Osteoblast (primary cell): ENCODE results near the gene RSRC1. TPM values are rescaled to one million over a fixed set of nuclear protein-coding genes. Genes with fewer than 3 reads are reported as not detected.
"Not testable (repeated sequence)": the region's sequence is repeated elsewhere in the genome, so short reads cannot be mapped to it uniquely, and the experiment has no call there.

Source experiments
- DNase-seq: peaks from one replicate; pipeline ENCODE4 v3.0.0; 2011; ENCODE audit warnings: low spot score, mixed read lengths; ENCODE audit not compliant: insufficient read length; ENCODE audit errors: missing footprints
- H2AFZ ChIP-seq: 2 replicates; pipeline ENCODE4 v1.6.0; 2011; ENCODE audit warnings: mild to moderate bottlenecking, low read length
- H3K27ac ChIP-seq: 2 replicates; pipeline ENCODE4 v1.5.1; 2011; ENCODE audit warnings: mild to moderate bottlenecking, low read depth, low read length, moderate library complexity
- H3K27me3 ChIP-seq: 2 replicates; pipeline ENCODE4 v1.6.0; 2012; ENCODE audit warnings: mild to moderate bottlenecking, control low read depth, inconsistent platforms, low read length, moderate library complexity; ENCODE audit not compliant: insufficient read depth
- H3K36me3 ChIP-seq: 2 replicates; pipeline ENCODE4 v1.5.1; 2011; ENCODE audit warnings: mild to moderate bottlenecking, low read length, control low read depth, moderate library complexity; ENCODE audit not compliant: insufficient read depth
- H3K4me1 ChIP-seq: 2 replicates; pipeline ENCODE4 v1.5.1; 2011; ENCODE audit warnings: mild to moderate bottlenecking, low read length, control low read depth, moderate library complexity; ENCODE audit not compliant: insufficient read depth
- H3K4me2 ChIP-seq: 2 replicates; pipeline ENCODE4 v1.6.0; 2011; ENCODE audit warnings: mild to moderate bottlenecking, low read length; ENCODE audit not compliant: insufficient read depth
- H3K4me3 ChIP-seq: fragments of 200-600 bp; sonication (generic); 3 replicates; pipeline ENCODE4 v1.5.1; 2012; ENCODE audit warnings: mild to moderate bottlenecking, low read length, inconsistent platforms; ENCODE audit not compliant: insufficient read depth
- H3K79me2 ChIP-seq: 2 replicates; pipeline ENCODE4 v1.6.0; 2012; ENCODE audit warnings: mild to moderate bottlenecking, low read length, control low read depth, inconsistent platforms; ENCODE audit not compliant: insufficient read depth
- H3K9me3 ChIP-seq: 2 replicates; pipeline ENCODE4 v1.5.1; 2011; ENCODE audit warnings: low read depth, low read length, control low read depth
- H4K20me1 ChIP-seq: 2 replicates; pipeline ENCODE4 v1.6.0; 2012; ENCODE audit warnings: mild to moderate bottlenecking, low read length, control low read depth; ENCODE audit not compliant: insufficient read depth
- total RNA-seq: library from RNA; depleted of rRNA; stranded (reverse); fragments of >200 nt; gene quantifications from 2 replicates; pipeline ENCODE4 v1.2.3, GENCODE V29; 2012
- TF ChIP-seq, protein P1 (sequence below): IDR thresholded peaks from 2 replicates; pipeline ENCODE4 v1.5.1; 2011; ENCODE audit warnings: mild to moderate bottlenecking, low read depth, low read length, moderate library complexity; ENCODE audit errors: extremely low read depth

The RSRC1 gene
- total RNA-seq, 1 donor = 69.8 TPM

DNA sequence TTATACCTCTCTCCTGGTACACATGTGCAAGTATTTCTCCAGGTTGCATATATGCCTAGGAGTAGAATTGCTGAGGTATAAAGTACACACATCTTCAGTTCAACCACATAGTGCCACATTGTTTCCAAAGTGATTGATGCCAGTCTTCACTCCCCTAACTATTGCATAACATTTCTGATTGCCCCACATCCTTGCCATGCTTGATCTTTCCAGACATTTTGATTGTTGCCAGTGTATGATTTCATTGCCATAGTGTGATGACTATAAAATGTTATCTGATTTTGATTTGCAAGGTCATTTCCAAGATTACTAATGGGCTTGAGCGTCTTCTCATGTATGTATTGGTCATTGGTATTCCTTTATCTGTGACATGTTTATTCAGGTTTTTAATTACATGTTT lies 400.0 kb downstream of the RSRC1 start:
- Histone ChIP-seq H3K4me3 (no peak overlapping the region), H3K27ac (no peak overlapping the region), H3K36me3 (no peaks in the 10 kb centered on the region), H4K20me1 (no peaks in the 10 kb centered on the region), H3K9me3 (no peaks in the 10 kb centered on the region), H3K4me2 (no peak overlapping the region), H2AFZ (no peak overlapping the region), H3K4me1 (no peaks in the 10 kb centered on the region), H3K79me2 (no peaks in the 10 kb centered on the region), H3K27me3 (no peaks in the 10 kb centered on the region)
- peak; percentile 39 for DNase-seq
- TF ChIP-seq, protein P1, sequence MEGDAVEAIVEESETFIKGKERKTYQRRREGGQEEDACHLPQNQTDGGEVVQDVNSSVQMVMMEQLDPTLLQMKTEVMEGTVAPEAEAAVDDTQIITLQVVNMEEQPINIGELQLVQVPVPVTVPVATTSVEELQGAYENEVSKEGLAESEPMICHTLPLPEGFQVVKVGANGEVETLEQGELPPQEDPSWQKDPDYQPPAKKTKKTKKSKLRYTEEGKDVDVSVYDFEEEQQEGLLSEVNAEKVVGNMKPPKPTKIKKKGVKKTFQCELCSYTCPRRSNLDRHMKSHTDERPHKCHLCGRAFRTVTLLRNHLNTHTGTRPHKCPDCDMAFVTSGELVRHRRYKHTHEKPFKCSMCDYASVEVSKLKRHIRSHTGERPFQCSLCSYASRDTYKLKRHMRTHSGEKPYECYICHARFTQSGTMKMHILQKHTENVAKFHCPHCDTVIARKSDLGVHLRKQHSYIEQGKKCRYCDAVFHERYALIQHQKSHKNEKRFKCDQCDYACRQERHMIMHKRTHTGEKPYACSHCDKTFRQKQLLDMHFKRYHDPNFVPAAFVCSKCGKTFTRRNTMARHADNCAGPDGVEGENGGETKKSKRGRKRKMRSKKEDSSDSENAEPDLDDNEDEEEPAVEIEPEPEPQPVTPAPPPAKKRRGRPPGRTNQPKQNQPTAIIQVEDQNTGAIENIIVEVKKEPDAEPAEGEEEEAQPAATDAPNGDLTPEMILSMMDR = no peak

DNA sequence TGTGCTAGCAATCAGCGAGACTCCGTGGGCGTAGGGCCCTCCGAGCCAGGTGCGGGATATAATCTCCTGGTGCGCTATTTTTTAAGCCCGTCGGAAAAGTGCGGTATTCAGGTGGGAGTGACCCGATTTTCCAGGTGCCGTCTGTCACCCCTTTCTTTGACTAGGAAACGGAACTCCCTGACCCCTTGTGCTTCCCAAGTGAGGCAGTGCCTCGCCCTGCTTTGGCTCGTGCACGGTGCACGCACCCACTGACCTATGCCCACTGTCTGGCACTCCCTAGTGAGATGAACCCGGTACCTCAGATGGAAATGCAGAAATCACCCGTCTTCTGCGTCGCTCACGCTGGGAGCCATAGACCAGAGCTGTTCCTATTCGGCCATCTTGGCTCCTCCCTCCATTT lies 406.8 kb downstream of the RSRC1 start:
- not testable (repeated sequence) for H3K27me3 ChIP-seq, H3K4me2 ChIP-seq

DNA sequence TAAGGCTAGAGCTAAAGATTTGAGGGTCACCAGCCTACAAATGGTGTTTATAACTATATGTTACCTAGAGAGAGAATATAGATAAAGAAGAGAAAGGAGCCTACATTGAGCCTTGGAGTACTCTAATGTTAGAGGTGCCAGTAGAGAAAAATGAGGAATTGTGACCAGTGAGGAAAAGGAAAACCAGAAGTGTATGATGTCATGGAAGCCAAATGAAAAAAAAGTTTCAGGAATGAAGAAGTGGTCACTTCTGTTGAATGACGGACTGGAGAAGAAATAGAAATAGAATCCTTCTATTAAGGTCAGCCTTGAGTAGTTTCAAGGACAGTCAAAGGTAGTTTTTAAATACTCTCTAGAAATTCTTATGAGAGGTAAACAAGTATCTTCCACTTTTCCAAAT lies 409.9 kb downstream of the RSRC1 start:
- no peaks in the 10 kb centered on the region for H3K27me3 ChIP-seq
- H3K27ac ChIP-seq = no peak overlapping the region
- no peaks in the 10 kb centered on the region for H3K79me2 ChIP-seq
- no peak overlapping the region for H2AFZ ChIP-seq
- no peak overlapping the region for H3K4me2 ChIP-seq
- no peaks in the 10 kb centered on the region for H3K36me3 ChIP-seq
- no peaks in the 10 kb centered on the region for H3K9me3 ChIP-seq
- H3K4me3 ChIP-seq = no peak overlapping the region
- H4K20me1 ChIP-seq = no peaks in the 10 kb centered on the region
- DNase-seq = no peak
- TF ChIP-seq, protein P1 = no peak
- H3K4me1 ChIP-seq = peaks cover 15% of the 10 kb centered on the region

More for the DNA sequence above, 406.8 kb downstream of the RSRC1 start:
- H3K79me2 ChIP-seq, H3K27ac ChIP-seq, H3K4me1 ChIP-seq, H4K20me1 ChIP-seq, H3K4me3 ChIP-seq, H3K36me3 ChIP-seq, DNase-seq, H3K9me3 ChIP-seq, H2AFZ ChIP-seq: not testable (repeated sequence)

DNA sequence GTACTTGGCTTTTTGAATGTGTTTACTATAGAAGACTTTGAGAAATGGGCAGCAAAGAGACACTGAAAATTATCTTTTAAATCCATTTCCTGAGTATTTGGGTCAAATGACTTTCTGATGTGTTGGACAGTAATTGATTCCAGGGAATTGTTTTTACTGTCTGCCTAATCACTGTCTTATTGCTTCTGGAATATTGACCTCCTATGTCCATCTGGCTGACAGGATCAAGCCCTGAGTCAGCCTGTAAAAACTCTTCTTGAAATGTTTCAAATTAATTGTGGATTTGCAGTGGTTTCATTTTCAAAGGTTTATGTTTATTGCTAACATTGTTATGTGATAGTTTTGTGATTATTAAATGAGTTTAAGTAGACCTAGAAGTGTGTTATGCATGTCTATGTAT lies 410.5 kb downstream of the RSRC1 start:
- no peaks in the 10 kb centered on the region for H3K9me3 ChIP-seq
- H3K4me1 ChIP-seq = peaks cover 15% of the 10 kb centered on the region
- no peaks in the 10 kb centered on the region for H3K79me2 ChIP-seq
- no peak overlapping the region for H3K27ac ChIP-seq
- H3K27me3 ChIP-seq = no peaks in the 10 kb centered on the region
- H4K20me1 ChIP-seq = no peaks in the 10 kb centered on the region
- no peak overlapping the region for H3K4me2 ChIP-seq
- no peak overlapping the region for H3K4me3 ChIP-seq
- DNase-seq = no peak
- H2AFZ ChIP-seq = no peak overlapping the region
- TF ChIP-seq, protein P1 = no peak
- H3K36me3 ChIP-seq = no peaks in the 10 kb centered on the region
